Esophagus squamous epithelium (tissue), 5 donors: ENCODE results near the gene GALNT16. TPM values are rescaled to one million over a fixed set of nuclear protein-coding genes. Genes with fewer than 3 reads are reported as not detected.
"Not testable (repeated sequence)": the region's sequence is repeated elsewhere in the genome, so short reads cannot be mapped to it uniquely, and the experiment has no call there.

Experiments used
- DNase-seq: peaks from one replicate; lab custom pipeline; 2025; lab: John Stamatoyannopoulos, UW
- H3K27ac ChIP-seq, 4 donors: fragments of 200-600 bp; sonication (generic); one replicate each; pipeline ENCODE4 v1.5.1; 2016 to 2019; ENCODE audit warnings: mild to moderate bottlenecking in 1 of 4
- H3K27me3 ChIP-seq, 4 donors: fragments of 200-600 bp; sonication (generic); 1 replicate in 3 of 4; 2 replicates in 1 of 4; pipeline versions ENCODE4 v1.5.1 to v1.6.0; 2017 to 2021; ENCODE audit warnings: antibody characterized with exemption in 1 of 4
- H3K36me3 ChIP-seq, 3 donors: fragments of 200-600 bp; sonication (generic); one replicate each; pipeline ENCODE4 v1.5.1; 2016 to 2019
- H3K4me1 ChIP-seq, 3 donors: fragments of 200-600 bp; sonication (generic); one replicate each; pipeline ENCODE4 v1.5.1; 2017 to 2019
- H3K4me3 ChIP-seq, 4 donors: fragments of 200-600 bp; sonication (generic); 1 replicate in 3 of 4; 2 replicates in 1 of 4; pipeline ENCODE4 v1.5.1; 2016 to 2019; ENCODE audit warnings: mild to moderate bottlenecking in 2 of 4, moderate library complexity in 1 of 4
- H3K9me3 ChIP-seq, 3 donors: fragments of 200-600 bp; sonication (generic); one replicate each; pipeline ENCODE4 v1.5.1; 2016 to 2019
- CTCF ChIP-seq, 6 experiments: fragments of 450-650 bp in 4 of 6; fragments of 200-600 bp in 2 of 6; sonication (generic) in 2 of 6; IDR thresholded peaks; one replicate each; pipeline ENCODE4 v1.5.1; 2016 to 2019; ENCODE audit warnings: antibody characterized with exemption in 6 of 6, mild to moderate bottlenecking in 4 of 6, moderate library complexity in 4 of 6
- POLR2A ChIP-seq, 4 donors: fragments of 450-650 bp; IDR thresholded peaks; one replicate each; pipeline ENCODE4 v1.6.1; 2017; ENCODE audit warnings: antibody characterized with exemption in 4 of 4, mild to moderate bottlenecking in 4 of 4, moderate library complexity in 3 of 4
- WGBS, 2 donors: methylation state at CpG; one replicate each; pipeline ENCODE4 v1.1.5; 2018; 5-methylcytosine and 5-hydroxymethylcytosine counted together
- intact Hi-C: fragments of 100-400 bp; cut with DNase I; formaldehyde crosslinking; loops from one replicate; pipeline ENCODE4 v1.15.0; 2022
- total RNA-seq, 4 donors: library from RNA; depleted of rRNA; stranded (reverse); fragments of >200 nt; gene quantifications; one replicate each; pipeline ENCODE4 v1.1.0, GENCODE V29; 2016
- donor health status: DM: yes; HTN: yes; CAD: no.

Gene GALNT16
- total RNA-seq, 4 donors from 2014 or later, result 0.11 to 2.7 (median 1.3) TPM

DNA sequence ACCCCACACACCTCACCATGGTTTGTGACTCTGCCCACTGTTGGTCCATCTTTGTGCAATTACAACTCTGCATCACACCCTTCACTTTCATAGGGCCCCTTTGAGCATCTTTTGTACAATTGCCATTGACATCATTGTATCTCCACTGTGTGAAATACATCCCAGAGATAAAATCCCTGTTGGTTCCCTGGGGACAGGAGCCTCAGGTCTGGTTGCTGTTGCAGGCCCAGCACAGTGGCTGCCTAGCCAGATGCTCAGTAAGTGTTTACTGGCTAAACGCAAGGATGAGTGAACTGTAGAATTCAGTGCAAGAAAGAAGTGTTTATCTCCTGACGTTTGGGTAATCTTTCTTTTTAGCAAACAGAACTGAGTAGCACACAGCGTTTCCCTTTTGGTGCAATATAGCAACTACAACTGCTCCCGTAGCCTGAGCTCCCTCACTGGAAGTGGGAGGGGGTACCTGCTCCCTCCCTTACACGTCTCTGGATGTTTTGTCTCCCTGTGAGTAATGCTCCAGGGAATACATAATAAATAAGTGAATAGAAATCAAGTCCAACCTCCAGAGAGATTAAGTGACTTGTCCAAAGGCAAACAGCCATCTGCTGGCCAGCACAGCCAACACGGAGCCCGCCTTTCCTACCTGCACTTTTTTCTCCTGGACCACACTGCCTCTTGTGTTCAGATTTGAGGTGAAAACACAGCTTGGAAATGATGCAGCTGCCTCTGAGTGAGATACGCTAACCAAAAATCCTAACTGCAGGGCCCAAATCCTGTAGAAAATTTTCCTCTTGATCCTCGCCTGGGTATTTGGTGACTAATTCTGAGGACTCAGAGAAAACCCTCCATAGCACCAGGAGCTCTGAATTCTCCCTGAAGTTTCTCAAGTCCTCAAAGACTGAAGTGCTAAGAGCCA is 27.4 kb downstream of the GALNT16 start:
- Histone ChIP-seq H3K4me1 (peaks cover 0 to 18% (median 0%) of the 10 kb centered on the region in 3 donors), H3K9me3 (no peaks in the 10 kb centered on the region), H3K4me3 (no peak overlapping the region), H3K36me3 (no peaks in the 10 kb centered on the region), H3K27ac (peak overlapping the region in 3 of 4 donors; percentile 36 to 50 (median 40)), H3K27me3 (no peaks in the 10 kb centered on the region)
- WGBS, 2 donors, result 54 to 57% methylated on average over 7 to 8 of the region's 9 CpGs
- intact Hi-C loops, result no loop called here
- TF ChIP-seq CTCF (IDR thresholded peaks at IDR 0.05) (no peak), POLR2A (IDR thresholded peaks at IDR 0.05) (no peak)
- no peak for DNase-seq

DNA sequence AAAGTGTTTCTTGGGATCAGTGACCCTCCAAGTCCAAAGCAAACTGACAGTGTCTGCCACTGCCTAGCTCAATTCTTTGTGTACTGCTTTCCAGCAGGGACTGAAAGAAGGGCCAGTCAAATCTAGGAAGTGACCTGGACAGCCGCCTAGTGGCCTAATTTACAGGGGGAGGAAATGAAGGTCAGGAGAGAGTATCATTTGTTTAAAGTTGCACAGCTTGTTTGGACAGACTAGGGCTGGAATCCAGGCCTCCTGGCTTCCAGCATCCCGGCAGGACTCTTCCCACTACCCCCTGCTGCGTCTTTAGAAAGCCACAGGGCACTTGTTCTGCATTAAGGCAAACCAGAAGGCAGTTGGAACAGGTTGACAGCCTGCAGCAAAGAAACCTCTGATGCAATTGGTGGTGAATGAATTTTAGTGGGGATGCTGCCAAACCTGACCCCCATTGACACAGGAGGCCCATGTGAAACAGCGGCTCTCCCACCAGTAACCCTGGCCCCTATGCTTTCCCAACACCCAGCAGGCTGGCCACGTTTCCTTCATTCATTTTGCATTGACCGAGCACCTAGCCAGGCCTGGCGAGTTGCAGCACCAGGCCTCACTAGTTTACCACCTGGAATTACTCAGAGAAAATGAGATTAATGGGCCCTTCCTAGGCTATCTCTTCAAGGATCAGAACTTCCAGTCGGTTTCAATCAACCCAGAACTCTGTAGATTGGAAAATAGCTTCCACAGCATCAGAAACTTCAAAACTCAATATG is 28.2 kb downstream of the GALNT16 start:
- peak overlapping the region in 3 of 4 donors; percentile 36 to 50 (median 40) for H3K27ac ChIP-seq
- peaks cover 0 to 18% (median 0%) of the 10 kb centered on the region in 3 donors for H3K4me1 ChIP-seq
- no peaks in the 10 kb centered on the region for H3K9me3 ChIP-seq
- H3K4me3 ChIP-seq, result no peak overlapping the region
- intact Hi-C loops, result no loop called here
- WGBS, 2 donors, result 47 to 71% methylated on average over 3 to 7 of the region's 8 CpGs
- H3K36me3 ChIP-seq, result no peaks in the 10 kb centered on the region
- no peaks in the 10 kb centered on the region for H3K27me3 ChIP-seq
- TF ChIP-seq CTCF (IDR thresholded peaks at IDR 0.05) (peak in 4 of 6 experiments; percentile 15 to 25 (median 24)), POLR2A (IDR thresholded peaks at IDR 0.05) (no peak)
- no peak for DNase-seq

GRCh38 chr14:69288956-69289705 is 29.2 kb downstream of the GALNT16 start:
- 88 to 89% methylated on average over 6 to 7 of the region's 9 CpGs for WGBS, 2 donors
- intact Hi-C loops, result no loop called here
- Histone ChIP-seq H3K4me3 (no peak overlapping the region), H3K9me3 (no peaks in the 10 kb centered on the region), H3K27me3 (no peaks in the 10 kb centered on the region), H3K36me3 (no peaks in the 10 kb centered on the region), H3K27ac (peak overlapping the region in 1 of 4 donors; percentile 50), H3K4me1 (peaks cover 0 to 18% (median 0%) of the 10 kb centered on the region in 3 donors)
- no peak for DNase-seq
- no peak for TF ChIP-seq POLR2A (IDR thresholded peaks at IDR 0.05)
- TF ChIP-seq CTCF (IDR thresholded peaks at IDR 0.05), result no peak

GRCh38 chr14:69289811-69290520 is 30.0 kb downstream of the GALNT16 start:
- no peak for DNase-seq
- H3K27me3 ChIP-seq, result peaks cover 0 to 4% (median 0%) of the 10 kb centered on the region in 4 donors
- H3K27ac ChIP-seq, result peak overlapping the region in 1 of 4 donors; percentile 14
- WGBS, 2 donors, result 79 to 85% methylated on average over 13 of the region's 13 CpGs
- peaks cover 0 to 18% (median 0%) of the 10 kb centered on the region in 3 donors for H3K4me1 ChIP-seq
- H3K9me3 ChIP-seq, result no peaks in the 10 kb centered on the region
- no peak overlapping the region for H3K4me3 ChIP-seq
- intact Hi-C loops, result no loop called here
- H3K36me3 ChIP-seq, result no peaks in the 10 kb centered on the region
- TF ChIP-seq POLR2A (IDR thresholded peaks at IDR 0.05), result no peak
- no peak for TF ChIP-seq CTCF (IDR thresholded peaks at IDR 0.05)

GRCh38 chr14:69290881-69291280 is 30.9 kb downstream of the GALNT16 start:
- Histone ChIP-seq H3K27ac (peak overlapping the region in 1 of 4 donors; percentile 14), H3K4me1 (peaks cover 0 to 18% (median 0%) of the 10 kb centered on the region in 3 donors)
- H3K4me3 ChIP-seq, DNase-seq, H3K9me3 ChIP-seq, H3K36me3 ChIP-seq, H3K27me3 ChIP-seq, intact Hi-C loops: not testable (repeated sequence)
- WGBS, 2 donors, result 84 to 100% methylated on average over 4 of the region's 7 CpGs
